Vagina (tissue), 2 donors: Measurements from ENCODE around the gene PALLD. TPM values are rescaled to one million over a fixed set of nuclear protein-coding genes. Genes with fewer than 3 reads are reported as not detected.

Experiments
- DNase-seq, 2 donors: peaks; one replicate each; pipeline ENCODE4 v3.0.0-alpha.2; 2017; ENCODE audit errors: extremely low spot score in 2 of 2
- H3K27ac ChIP-seq: fragments of 200-600 bp; sonication (generic); one replicate; pipeline ENCODE4 v1.5.1; 2019
- H3K27me3 ChIP-seq: fragments of 200-600 bp; sonication (generic); one replicate; pipeline ENCODE4 v1.5.1; 2019
- H3K36me3 ChIP-seq, 2 donors: fragments of 200-600 bp; sonication (generic); one replicate each; pipeline ENCODE4 v1.5.1; 2017 to 2019
- H3K4me1 ChIP-seq: fragments of 200-600 bp; sonication (generic); one replicate; pipeline ENCODE4 v1.5.1; 2019
- H3K4me3 ChIP-seq, 2 donors: fragments of 200-600 bp; sonication (generic); 1 replicate in 1 of 2; 2 replicates in 1 of 2; pipeline ENCODE4 v1.5.1; 2016 to 2019
- H3K9me3 ChIP-seq: fragments of 200-600 bp; sonication (generic); one replicate; pipeline ENCODE4 v1.5.1; 2019
- CTCF ChIP-seq, 3 experiments: fragments of 450-650 bp in 2 of 3; fragments of 200-600 bp in 1 of 3; sonication (generic) in 1 of 3; IDR thresholded peaks; one replicate each; pipeline ENCODE4 v1.5.1; 2017 to 2019; ENCODE audit warnings: antibody characterized with exemption in 3 of 3, mild to moderate bottlenecking in 2 of 3, moderate library complexity in 2 of 3
- POLR2A ChIP-seq, 2 donors: fragments of 450-650 bp; IDR thresholded peaks; one replicate each; pipeline ENCODE4 v1.6.1; 2017; ENCODE audit warnings: antibody characterized with exemption in 2 of 2, mild to moderate bottlenecking in 2 of 2, moderate library complexity in 2 of 2
- POLR2AphosphoS5 ChIP-seq, 2 donors: sonication (generic); formaldehyde crosslinking; IDR thresholded peaks; one replicate each; pipeline ENCODE4 v1.9.0; 2017; ENCODE audit warnings: antibody characterized with exemption in 2 of 2, mild to moderate bottlenecking in 2 of 2, low read depth in 1 of 2; ENCODE audit not compliant: insufficient read depth in 1 of 2
- intact Hi-C: fragments of 100-400 bp; cut with DNase I; formaldehyde crosslinking; loops from one replicate; pipeline ENCODE4 v1.15.1; 2023
- total RNA-seq: library from RNA; depleted of rRNA; stranded (reverse); fragments of >200 nt; gene quantifications from one replicate; pipeline ENCODE4 v1.2.3, GENCODE V29; 2016

The PALLD gene
- total RNA-seq, 1 donor from 2014 or later: 229 TPM

GRCh38 chr4:168790898-168791297 lies 294.0 kb downstream of the PALLD start:
- H3K9me3 ChIP-seq: no peaks in the 10 kb centered on the region
- no peak for TF ChIP-seq CTCF (IDR thresholded peaks at IDR 0.05)
- TF ChIP-seq POLR2AphosphoS5 (IDR thresholded peaks at IDR 0.05; ENCODE audit: insufficient read depth in 1 of 2, low read depth in 1 of 2): no peak
- TF ChIP-seq POLR2A (IDR thresholded peaks at IDR 0.05): no peak
- no peaks in the 10 kb centered on the region for H3K27me3 ChIP-seq
- intact Hi-C loops: no loop called here
- no peak overlapping the region for H3K4me3 ChIP-seq
- no peak for DNase-seq
- H3K27ac ChIP-seq: no peak overlapping the region
- H3K36me3 ChIP-seq: no peaks in the 10 kb centered on the region
- no peaks in the 10 kb centered on the region for H3K4me1 ChIP-seq

- no peaks in the 10 kb centered on the region for H3K36me3 ChIP-seq
- no peaks in the 10 kb centered on the region for H3K27me3 ChIP-seq
- H3K27ac ChIP-seq: no peak overlapping the region
- H3K4me1 ChIP-seq: no peaks in the 10 kb centered on the region
- no peak for DNase-seq
- TF ChIP-seq POLR2A (IDR thresholded peaks at IDR 0.05): no peak
- no peak for TF ChIP-seq POLR2AphosphoS5 (IDR thresholded peaks at IDR 0.05; ENCODE audit: insufficient read depth in 1 of 2, low read depth in 1 of 2)
- TF ChIP-seq CTCF (IDR thresholded peaks at IDR 0.05): no peak
- H3K9me3 ChIP-seq: no peaks in the 10 kb centered on the region
- intact Hi-C loops: no loop called here
- no peak overlapping the region for H3K4me3 ChIP-seq
Observed at GRCh38 chr4:168791376-168791775, 294.5 kb downstream of the PALLD start.

- no peak overlapping the region for H3K4me3 ChIP-seq
- no peaks in the 10 kb centered on the region for H3K27me3 ChIP-seq
- intact Hi-C loops: no loop called here
- no peaks in the 10 kb centered on the region for H3K36me3 ChIP-seq
- no peak for DNase-seq
- TF ChIP-seq POLR2AphosphoS5 (IDR thresholded peaks at IDR 0.05; ENCODE audit: insufficient read depth in 1 of 2, low read depth in 1 of 2) (no peak), POLR2A (IDR thresholded peaks at IDR 0.05) (no peak), CTCF (IDR thresholded peaks at IDR 0.05) (no peak)
- H3K27ac ChIP-seq: no peak overlapping the region
- no peaks in the 10 kb centered on the region for H3K9me3 ChIP-seq
- no peaks in the 10 kb centered on the region for H3K4me1 ChIP-seq
Observed at GRCh38 chr4:168793542-168793941, 296.7 kb downstream of the PALLD start.

GRCh38 chr4:168794092-168794707 lies 297.3 kb downstream of the PALLD start:
- intact Hi-C loops: no loop called here
- TF ChIP-seq POLR2AphosphoS5 (IDR thresholded peaks at IDR 0.05; ENCODE audit: insufficient read depth in 1 of 2, low read depth in 1 of 2) (no peak), POLR2A (IDR thresholded peaks at IDR 0.05) (no peak), CTCF (IDR thresholded peaks at IDR 0.05) (no peak)
- no peak for DNase-seq
- Histone ChIP-seq H3K36me3 (no peaks in the 10 kb centered on the region), H3K4me3 (no peak overlapping the region), H3K27me3 (no peaks in the 10 kb centered on the region), H3K27ac (no peak overlapping the region), H3K9me3 (no peaks in the 10 kb centered on the region), H3K4me1 (no peaks in the 10 kb centered on the region)

GRCh38 chr4:168794881-168795280 lies 298.0 kb downstream of the PALLD start:
- no peak overlapping the region for H3K4me3 ChIP-seq

More at GRCh38 chr4:168794881-168795280, 298.0 kb downstream of the PALLD start:
- H3K9me3 ChIP-seq: no peaks in the 10 kb centered on the region
- no peak overlapping the region for H3K27ac ChIP-seq
- H3K4me1 ChIP-seq: no peaks in the 10 kb centered on the region
- no peaks in the 10 kb centered on the region for H3K27me3 ChIP-seq
- TF ChIP-seq POLR2AphosphoS5 (IDR thresholded peaks at IDR 0.05; ENCODE audit: insufficient read depth in 1 of 2, low read depth in 1 of 2) (no peak), POLR2A (IDR thresholded peaks at IDR 0.05) (no peak), CTCF (IDR thresholded peaks at IDR 0.05) (no peak)
- no peak for DNase-seq
- intact Hi-C loops: no loop called here
- no peaks in the 10 kb centered on the region for H3K36me3 ChIP-seq
